GM12874 (cell line): ENCODE measurements around the gene OXCT1.

Source experiments
- TF ChIP-seq, protein P1 (sequence below): IDR thresholded peaks from 2 replicates; pipeline ENCODE4 v1.5.1; 2011; ENCODE audit warnings: low read depth, mild to moderate bottlenecking, control low read depth, low read length, moderate library complexity; ENCODE audit not compliant: insufficient read depth

The OXCT1 gene

GRCh38 chr5:41681840-41682239 is 188.4 kb downstream of the OXCT1 start:
- TF ChIP-seq, protein P1, sequence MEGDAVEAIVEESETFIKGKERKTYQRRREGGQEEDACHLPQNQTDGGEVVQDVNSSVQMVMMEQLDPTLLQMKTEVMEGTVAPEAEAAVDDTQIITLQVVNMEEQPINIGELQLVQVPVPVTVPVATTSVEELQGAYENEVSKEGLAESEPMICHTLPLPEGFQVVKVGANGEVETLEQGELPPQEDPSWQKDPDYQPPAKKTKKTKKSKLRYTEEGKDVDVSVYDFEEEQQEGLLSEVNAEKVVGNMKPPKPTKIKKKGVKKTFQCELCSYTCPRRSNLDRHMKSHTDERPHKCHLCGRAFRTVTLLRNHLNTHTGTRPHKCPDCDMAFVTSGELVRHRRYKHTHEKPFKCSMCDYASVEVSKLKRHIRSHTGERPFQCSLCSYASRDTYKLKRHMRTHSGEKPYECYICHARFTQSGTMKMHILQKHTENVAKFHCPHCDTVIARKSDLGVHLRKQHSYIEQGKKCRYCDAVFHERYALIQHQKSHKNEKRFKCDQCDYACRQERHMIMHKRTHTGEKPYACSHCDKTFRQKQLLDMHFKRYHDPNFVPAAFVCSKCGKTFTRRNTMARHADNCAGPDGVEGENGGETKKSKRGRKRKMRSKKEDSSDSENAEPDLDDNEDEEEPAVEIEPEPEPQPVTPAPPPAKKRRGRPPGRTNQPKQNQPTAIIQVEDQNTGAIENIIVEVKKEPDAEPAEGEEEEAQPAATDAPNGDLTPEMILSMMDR, result no peak
